DOHH2 (cell line): ENCODE results near the gene TRABD.
A peak's percentile ranks its signal among the peaks of the same experiment; 100 is the strongest.

ENCODE experiments used
- H3F3A ChIP-seq: fragments of 200-600 bp; sonication (generic), shearing (Covaris generic); 2 replicates; pipeline ENCODE4 v1.6.0; 2016; ENCODE audit warnings: antibody characterized with exemption, mild to moderate bottlenecking; ENCODE audit not compliant: control insufficient read depth, insufficient read depth
- H3K27ac ChIP-seq: fragments of 200-600 bp; sonication (generic); 2 replicates; pipeline ENCODE4 v1.5.1; 2014; ENCODE audit warnings: low read depth, mild to moderate bottlenecking, low read length, moderate library complexity
- H3K27me3 ChIP-seq: fragments of 200-600 bp; sonication (generic); 2 replicates; pipeline ENCODE4 v1.6.1; 2014; ENCODE audit warnings: mild to moderate bottlenecking, low read length, mixed read lengths; ENCODE audit not compliant: control insufficient read depth
- H3K36me3 ChIP-seq: fragments of 200-600 bp; sonication (generic); 2 replicates; pipeline ENCODE4 v1.6.1; 2014; ENCODE audit warnings: mild to moderate bottlenecking, low read length, moderate library complexity, mixed read lengths; ENCODE audit not compliant: control insufficient read depth
- H3K4me1 ChIP-seq: fragments of 200-600 bp; sonication (generic); 2 replicates; pipeline ENCODE4 v1.6.1; 2014; ENCODE audit warnings: mild to moderate bottlenecking, low read length, mixed read lengths; ENCODE audit not compliant: control insufficient read depth
- H3K4me2 ChIP-seq: fragments of 200-600 bp; sonication (generic); 2 replicates; pipeline ENCODE4 v1.6.0; 2014; ENCODE audit warnings: mild to moderate bottlenecking, low read length, moderate library complexity
- H3K4me3 ChIP-seq: fragments of 200-600 bp; sonication (generic); 2 replicates; pipeline ENCODE4 v1.5.1; 2014; ENCODE audit warnings: mild to moderate bottlenecking, low read length, mixed read lengths
- H3K79me2 ChIP-seq: fragments of 200-600 bp; sonication (generic); 2 replicates; pipeline ENCODE4 v1.6.1; 2014; ENCODE audit warnings: mild to moderate bottlenecking, low read length, mixed read lengths; ENCODE audit not compliant: control insufficient read depth
- H3K9me2 ChIP-seq: fragments of 200-600 bp; sonication (generic); replicated peaks from 2 replicates; pipeline ENCODE4 v1.6.1; 2014; ENCODE audit warnings: mild to moderate bottlenecking, low read length, mixed read lengths; ENCODE audit not compliant: control insufficient read depth
- H3K9me3 ChIP-seq: fragments of 200-600 bp; sonication (generic); 2 replicates; pipeline ENCODE4 v1.6.1; 2014; ENCODE audit warnings: antibody characterized with exemption, low read length, mixed read lengths; ENCODE audit not compliant: control insufficient read depth, insufficient read depth
- H4K20me1 ChIP-seq: fragments of 200-600 bp; sonication (generic); 2 replicates; pipeline ENCODE4 v1.6.0; 2014; ENCODE audit warnings: low read depth, mild to moderate bottlenecking, antibody characterized with exemption, low read length, moderate library complexity; ENCODE audit not compliant: control insufficient read depth, insufficient read depth
- EZH2phosphoT487 ChIP-seq: fragments of 200-600 bp; sonication (generic); IDR thresholded peaks from 2 replicates; pipeline ENCODE4 v1.6.1; 2017; ENCODE audit warnings: borderline replicate concordance, mild to moderate bottlenecking, antibody characterized with exemption, low read length, moderate library complexity, mixed read lengths
- TF ChIP-seq, protein P1 (sequence below): fragments of 200-600 bp; sonication (generic); IDR thresholded peaks from one replicate; pipeline ENCODE4 v1.5.1; 2014; ENCODE audit warnings: antibody characterized with exemption, mild to moderate bottlenecking, low read depth, low read length; ENCODE audit not compliant: poor library complexity, severe bottlenecking

The TRABD gene

DNA sequence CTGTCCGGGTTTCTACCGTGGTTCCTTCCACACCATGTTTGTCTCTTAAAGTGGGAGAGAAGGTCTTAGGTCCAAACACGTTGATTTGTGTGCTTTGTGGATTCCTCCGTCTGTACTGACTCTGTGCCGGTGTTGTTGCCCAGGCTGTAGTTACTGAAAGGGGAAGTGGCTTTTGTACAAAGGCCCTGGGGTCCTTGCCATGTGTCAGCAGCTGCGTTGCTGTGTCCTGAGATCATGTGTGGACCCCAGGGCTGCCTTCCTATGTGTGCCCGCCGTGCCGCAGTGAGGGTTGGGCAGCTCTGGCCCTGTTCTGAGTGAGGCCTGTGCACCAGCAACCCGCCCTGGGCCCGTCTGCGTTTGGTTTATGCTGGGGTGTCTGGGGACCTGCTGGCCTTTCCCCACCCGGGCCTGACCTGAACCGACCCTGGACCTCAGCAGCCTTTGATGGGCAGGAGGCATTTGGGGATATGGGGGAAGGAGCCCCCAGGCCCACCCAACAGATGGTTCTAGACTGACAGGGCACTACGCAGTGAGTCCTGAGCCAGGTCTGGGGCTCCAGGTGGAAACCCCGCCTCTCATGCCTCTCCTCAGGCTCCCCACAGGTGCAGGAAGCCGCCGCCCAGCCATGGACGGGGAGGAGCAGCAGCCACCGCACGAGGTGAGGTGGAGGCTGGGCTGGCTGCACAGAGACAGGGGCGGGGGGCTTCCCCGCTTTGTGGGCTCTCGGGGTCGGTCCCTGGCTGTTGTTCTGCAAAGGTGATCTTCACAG is 6.9 kb downstream of the TRABD start:
- no peaks in the 10 kb centered on the region for H3K27me3 ChIP-seq
- H3K9me2 ChIP-seq: no peaks in the 10 kb centered on the region
- peak overlapping the region; percentile 100 for H3K27ac ChIP-seq
- TF ChIP-seq EZH2phosphoT487: no peak
- TF ChIP-seq, protein P1, sequence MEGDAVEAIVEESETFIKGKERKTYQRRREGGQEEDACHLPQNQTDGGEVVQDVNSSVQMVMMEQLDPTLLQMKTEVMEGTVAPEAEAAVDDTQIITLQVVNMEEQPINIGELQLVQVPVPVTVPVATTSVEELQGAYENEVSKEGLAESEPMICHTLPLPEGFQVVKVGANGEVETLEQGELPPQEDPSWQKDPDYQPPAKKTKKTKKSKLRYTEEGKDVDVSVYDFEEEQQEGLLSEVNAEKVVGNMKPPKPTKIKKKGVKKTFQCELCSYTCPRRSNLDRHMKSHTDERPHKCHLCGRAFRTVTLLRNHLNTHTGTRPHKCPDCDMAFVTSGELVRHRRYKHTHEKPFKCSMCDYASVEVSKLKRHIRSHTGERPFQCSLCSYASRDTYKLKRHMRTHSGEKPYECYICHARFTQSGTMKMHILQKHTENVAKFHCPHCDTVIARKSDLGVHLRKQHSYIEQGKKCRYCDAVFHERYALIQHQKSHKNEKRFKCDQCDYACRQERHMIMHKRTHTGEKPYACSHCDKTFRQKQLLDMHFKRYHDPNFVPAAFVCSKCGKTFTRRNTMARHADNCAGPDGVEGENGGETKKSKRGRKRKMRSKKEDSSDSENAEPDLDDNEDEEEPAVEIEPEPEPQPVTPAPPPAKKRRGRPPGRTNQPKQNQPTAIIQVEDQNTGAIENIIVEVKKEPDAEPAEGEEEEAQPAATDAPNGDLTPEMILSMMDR: no peak
- peaks cover 79% of the 10 kb centered on the region for H3K36me3 ChIP-seq
- peaks cover 36% of the 10 kb centered on the region for H3F3A ChIP-seq
- no peaks in the 10 kb centered on the region for H4K20me1 ChIP-seq
- H3K9me3 ChIP-seq: no peaks in the 10 kb centered on the region
- peak overlapping the region; percentile 81 for H3K4me3 ChIP-seq
- H3K4me1 ChIP-seq: peaks cover 93% of the 10 kb centered on the region
- H3K79me2 ChIP-seq: peaks cover 65% of the 10 kb centered on the region
- peak overlapping the region; percentile 99 for H3K4me2 ChIP-seq

DNA sequence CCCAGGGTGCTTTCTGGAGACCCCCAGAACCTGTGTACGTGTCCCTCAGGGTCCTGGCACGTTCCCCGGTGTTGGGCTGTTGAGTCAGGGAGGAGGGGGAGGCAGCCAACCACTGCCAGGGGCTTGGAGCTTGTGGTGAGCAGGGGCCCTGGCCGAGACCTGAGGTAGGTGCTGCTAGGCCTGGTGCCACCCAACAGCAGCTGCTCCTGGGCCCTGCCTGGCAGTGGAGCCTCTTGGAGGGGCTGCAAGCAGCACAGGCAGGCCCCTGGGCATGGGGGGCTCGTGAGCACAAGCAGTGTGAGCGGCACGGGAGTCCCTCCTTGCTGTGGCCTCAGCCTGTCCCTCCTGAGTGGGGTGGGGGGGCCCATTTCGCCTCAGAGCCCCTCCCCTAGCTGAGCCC is 7.9 kb downstream of the TRABD start:
- H3K4me2 ChIP-seq: peak overlapping the region; percentile 99
- H3K79me2 ChIP-seq: peaks cover 55% of the 10 kb centered on the region
- no peaks in the 10 kb centered on the region for H3K27me3 ChIP-seq
- H3F3A ChIP-seq: peaks cover 32% of the 10 kb centered on the region
- H4K20me1 ChIP-seq: no peaks in the 10 kb centered on the region
- peaks cover 83% of the 10 kb centered on the region for H3K4me1 ChIP-seq
- H3K4me3 ChIP-seq: peak overlapping the region; percentile 81
- no peaks in the 10 kb centered on the region for H3K9me3 ChIP-seq
- TF ChIP-seq, protein P1: no peak
- TF ChIP-seq EZH2phosphoT487: no peak
- H3K27ac ChIP-seq: peak overlapping the region; percentile 100
- H3K9me2 ChIP-seq: no peaks in the 10 kb centered on the region
- H3K36me3 ChIP-seq: peaks cover 82% of the 10 kb centered on the region

DNA sequence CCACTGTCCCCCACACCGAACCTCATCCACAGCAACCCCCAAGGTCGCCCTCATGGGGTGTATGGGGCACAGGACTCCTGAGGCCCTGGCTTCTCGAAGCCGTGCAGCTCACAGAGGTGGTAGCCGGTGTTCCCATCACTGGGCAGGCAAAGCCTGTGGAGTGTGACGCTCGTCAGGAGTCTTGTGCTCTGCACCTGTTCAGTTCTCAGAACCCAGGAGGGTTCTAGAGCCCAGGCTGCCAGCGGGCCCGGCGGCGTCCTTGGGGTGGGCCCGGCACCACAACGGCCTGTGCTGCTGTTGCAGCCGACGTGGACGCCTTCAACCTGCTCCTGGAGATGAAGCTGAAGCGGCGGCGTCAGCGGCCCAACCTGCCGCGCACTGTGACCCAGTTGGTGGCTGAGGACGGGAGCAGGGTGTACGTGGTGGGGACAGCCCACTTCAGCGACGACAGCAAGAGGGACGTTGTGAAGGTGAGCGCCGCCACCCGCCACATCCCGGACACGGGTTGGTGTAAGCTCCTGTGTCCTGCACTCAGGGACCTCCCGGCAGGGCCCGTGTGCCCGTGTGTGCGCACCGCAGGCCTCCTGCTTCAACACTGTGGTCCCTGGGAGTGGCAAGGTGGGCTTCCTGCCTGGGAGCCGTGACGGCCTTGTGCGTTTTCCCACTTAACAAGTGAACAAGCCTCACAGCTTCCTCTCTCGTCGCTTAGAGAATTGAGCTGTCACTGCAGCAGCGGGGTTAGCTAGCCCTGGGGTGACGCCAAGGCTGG is 8.5 kb downstream of the TRABD start:
- Histone ChIP-seq H3K4me2 (peak overlapping the region; percentile 99), H3K9me2 (no peaks in the 10 kb centered on the region), H3K27ac (peak overlapping the region; percentile 100), H3F3A (peaks cover 31% of the 10 kb centered on the region), H4K20me1 (no peaks in the 10 kb centered on the region), H3K4me1 (peaks cover 81% of the 10 kb centered on the region), H3K79me2 (peaks cover 51% of the 10 kb centered on the region), H3K36me3 (peaks cover 82% of the 10 kb centered on the region), H3K4me3 (peak overlapping the region; percentile 81), H3K27me3 (no peaks in the 10 kb centered on the region), H3K9me3 (no peaks in the 10 kb centered on the region)
- TF ChIP-seq, protein P1: no peak
- TF ChIP-seq EZH2phosphoT487: no peak
